Measurements from ENCODE around the gene DCBLD1. TPM values are rescaled to one million over a fixed set of nuclear protein-coding genes. Genes with fewer than 3 reads are reported as not detected.

The DCBLD1 gene
- total and polyA plus RNA-seq, 2 of the 13 experiments (the other 11 are each of a cell fraction or from before 2014, with no cell fraction given) = 23.2 to 41.5 TPM

- TF ChIP-seq PLSCR1 (CRISPR knock-in tag; IDR thresholded peaks at IDR 0.05; ENCODE audit: borderline replicate concordance) = no peak
- TF ChIP-seq HMGXB4 (CRISPR knock-in tag; IDR thresholded peaks at IDR 0.05; ENCODE audit: borderline replicate concordance in 1 of 2, low read depth in 1 of 2) = peak in 1 of 2 experiments; percentile 92; a peak in 3 of 4 replicates
- TF ChIP-seq ZNF10 (CRISPR knock-in tag; IDR thresholded peaks at IDR 0.05; ENCODE audit: borderline replicate concordance, low read depth) = no peak
- no peak for TF ChIP-seq ZNF83 (CRISPR knock-in tag; IDR thresholded peaks at IDR 0.05; ENCODE audit: borderline replicate concordance)
- TF ChIP-seq FOXC1 (CRISPR knock-in tag; IDR thresholded peaks at IDR 0.05; ENCODE audit: borderline replicate concordance) = peak; percentile 84
- TF ChIP-seq SP2 (CRISPR knock-in tag; IDR thresholded peaks at IDR 0.05) = no peak
- TF ChIP-seq PAX8 (CRISPR knock-in tag; IDR thresholded peaks at IDR 0.05; ENCODE audit: borderline replicate concordance) = no peak; the same call in 1 of the 2 replicates
- peak; percentile 94 for TF ChIP-seq HIVEP1 (CRISPR knock-in tag; IDR thresholded peaks at IDR 0.05)
- TF ChIP-seq ZNF614 (CRISPR knock-in tag; IDR thresholded peaks at IDR 0.05; ENCODE audit: borderline replicate concordance) = no peak
- no peak for TF ChIP-seq ZNF3 (CRISPR knock-in tag; IDR thresholded peaks at IDR 0.05)
- no peak for TF ChIP-seq NBN (conservative IDR thresholded peaks at IDR 0.05)
- TF ChIP-seq NFYC (CRISPR knock-in tag; IDR thresholded peaks at IDR 0.05) = peak; percentile 39
- TF ChIP-seq GTF2F1 (IDR thresholded peaks at IDR 0.05; ENCODE audit: low read length) = no peak
- peak; percentile 35; the same call in 1 of the 2 replicates for TF ChIP-seq ZNF430 (CRISPR knock-in tag; IDR thresholded peaks at IDR 0.05)
- TF ChIP-seq NONO (IDR thresholded peaks at IDR 0.05) = no peak
- peak; percentile 72 for TF ChIP-seq NONO (CRISPR knock-in tag; conservative IDR thresholded peaks at IDR 0.05)
- peak; percentile 95; the same call in 1 of the 2 replicates for TF ChIP-seq ZNF512B (CRISPR knock-in tag; IDR thresholded peaks at IDR 0.05; ENCODE audit: borderline replicate concordance)
- TF ChIP-seq SIX1 (CRISPR knock-in tag; IDR thresholded peaks at IDR 0.05; ENCODE audit: borderline replicate concordance) = no peak
- TF ChIP-seq MAZ (IDR thresholded peaks at IDR 0.05; ENCODE audit: borderline replicate concordance, low read depth, low read length) = no peak; the same call in 1 of the 2 replicates
- TF ChIP-seq MAZ (CRISPR knock-in tag; IDR thresholded peaks at IDR 0.05; ENCODE audit: low read depth) = 0 out of 2 replicates have a peak, but pooled peaks have one; percentile 22
- no peak for TF ChIP-seq KAT2B (IDR thresholded peaks at IDR 0.05; ENCODE audit: borderline replicate concordance, low read depth, low read length)
- TF ChIP-seq ZNF564 (CRISPR knock-in tag; IDR thresholded peaks at IDR 0.05) = peak; percentile 83; the same call in 1 of the 2 replicates
- TF ChIP-seq ZNF670 (CRISPR knock-in tag; IDR thresholded peaks at IDR 0.05; ENCODE audit: borderline replicate concordance) = peak; percentile 65; the same call in 1 of the 2 replicates
- peak; percentile 53; the same call in 1 of the 2 replicates for TF ChIP-seq ARNTL (CRISPR knock-in tag; IDR thresholded peaks at IDR 0.05)
- peak; percentile 46; the same call in 1 of the 2 replicates for TF ChIP-seq RXRB (CRISPR knock-in tag; IDR thresholded peaks at IDR 0.05; ENCODE audit: borderline replicate concordance)
- no peak for TF ChIP-seq EHMT2 (IDR thresholded peaks at IDR 0.05; ENCODE audit: borderline replicate concordance, low read depth, low read length)
These were observed 650 bp downstream of the DCBLD1 start (continued) for GRCh38 chr6:117483004-117483644.
